HK-2 (cell line): ENCODE measurements around the gene TESK2.

Source experiments
- DNase-seq: peaks from one replicate; pipeline ENCODE4 v3.0.0-alpha.2; 2018; ENCODE audit not compliant: unreplicated experiment

The TESK2 gene

DNA sequence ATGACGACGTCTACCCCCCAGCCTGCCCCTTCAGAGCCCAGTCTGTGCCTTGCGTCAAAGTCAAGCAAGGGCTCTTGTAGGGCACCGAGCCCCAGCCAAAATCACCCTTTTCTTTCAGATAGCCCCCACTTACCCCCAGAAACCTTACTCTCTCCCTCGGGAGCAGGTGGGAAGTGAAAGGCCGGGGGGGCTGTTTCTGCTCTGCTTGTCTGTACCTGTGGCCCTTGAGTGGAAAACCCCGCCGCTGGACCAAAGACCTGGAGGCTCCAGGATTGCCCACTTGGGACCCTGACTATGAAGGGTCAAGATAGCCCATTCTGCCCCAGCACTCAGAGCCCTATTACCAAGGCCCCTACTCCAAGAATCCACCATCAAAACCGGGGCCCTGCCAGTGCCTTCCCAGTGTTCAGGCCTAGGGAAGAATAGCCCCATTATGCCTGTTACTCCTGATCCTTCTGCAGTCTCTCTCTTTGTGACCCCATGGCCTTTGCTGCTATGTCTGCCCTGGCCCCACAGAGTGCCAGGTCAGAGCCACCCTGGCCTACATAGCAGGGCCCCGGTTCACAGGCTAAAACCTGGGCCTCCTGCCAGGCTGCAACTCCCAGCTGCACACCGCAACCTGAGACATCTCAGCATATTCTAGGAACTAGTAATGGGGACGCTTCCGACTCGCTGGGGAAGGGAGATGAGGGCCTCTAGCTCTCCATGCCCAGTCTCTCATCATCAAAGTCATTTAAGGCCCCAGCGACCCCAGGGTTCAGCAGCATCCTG is 186.5 kb downstream of the TESK2 start:
- DNase-seq: peak; percentile 31

DNA sequence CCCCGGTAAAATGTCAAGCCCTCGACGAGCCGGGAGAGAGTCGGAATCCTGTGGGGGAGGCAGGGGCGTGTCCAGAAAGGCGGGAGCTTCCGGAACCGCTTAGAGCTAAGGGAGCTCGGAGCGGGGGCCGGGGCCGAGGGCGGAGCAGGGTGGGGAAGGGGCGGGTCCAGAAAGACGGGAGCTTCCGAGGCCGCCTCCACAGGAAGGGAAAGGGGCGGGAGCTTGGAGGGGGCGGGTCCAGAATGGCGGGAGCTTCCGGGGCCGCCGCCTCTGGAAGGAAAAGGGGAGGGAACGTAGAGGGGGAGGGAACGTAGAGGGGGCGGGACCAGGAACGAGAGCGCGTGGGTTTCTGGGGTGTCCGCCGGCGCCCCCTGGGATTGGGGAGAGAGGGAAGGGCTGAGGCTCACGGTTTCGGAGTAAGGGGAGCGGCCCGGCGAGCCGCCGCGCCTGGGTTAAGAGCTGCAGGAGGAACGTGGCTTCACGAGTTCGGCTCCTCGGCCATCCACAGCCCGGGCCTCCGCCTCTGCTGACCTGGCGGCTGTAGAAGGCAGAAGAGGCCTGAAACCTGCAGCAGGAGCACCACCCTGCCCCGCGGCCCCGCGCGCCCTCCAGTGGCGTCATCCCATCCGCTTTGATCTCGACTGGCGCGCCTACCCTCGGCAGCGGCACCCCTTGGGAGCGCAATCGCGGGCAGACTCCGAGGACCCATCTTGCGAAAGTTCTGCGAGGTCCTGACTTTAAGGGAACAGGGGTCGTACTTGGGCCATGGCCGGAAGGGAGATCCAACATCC is 187.2 kb downstream of the TESK2 start:
- peak; percentile 99 for DNase-seq

DNA sequence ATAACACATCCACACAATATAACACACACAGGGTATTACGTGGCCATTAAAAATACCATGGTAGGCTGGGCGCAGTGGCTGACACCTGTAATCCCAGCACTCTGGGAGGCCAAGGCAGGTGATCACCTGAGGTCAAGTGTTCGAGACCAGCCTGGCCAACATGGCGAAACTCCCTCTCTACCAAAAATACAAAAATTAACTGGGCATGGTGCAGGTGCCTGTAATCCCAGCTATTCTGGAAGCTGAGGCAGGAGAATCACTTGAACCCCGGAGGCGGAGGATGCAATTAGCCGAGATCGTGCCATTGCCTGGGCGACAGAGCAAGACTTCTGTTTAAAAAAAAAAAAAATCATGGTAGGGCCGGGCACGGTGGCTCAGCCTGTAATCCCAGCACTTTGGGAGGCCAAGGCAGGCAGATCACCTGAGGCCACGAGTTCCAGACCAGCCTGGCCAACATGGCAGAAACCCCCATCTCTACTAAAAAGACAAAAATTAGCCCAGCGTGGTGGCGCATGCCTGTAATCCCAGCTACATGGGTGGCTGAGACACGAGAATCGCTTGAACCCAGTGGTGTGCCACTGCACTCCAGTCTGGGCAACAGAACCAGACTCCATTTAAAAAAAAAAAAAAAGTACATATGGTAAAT is 188.3 kb downstream of the TESK2 start:
- no peak for DNase-seq

DNA sequence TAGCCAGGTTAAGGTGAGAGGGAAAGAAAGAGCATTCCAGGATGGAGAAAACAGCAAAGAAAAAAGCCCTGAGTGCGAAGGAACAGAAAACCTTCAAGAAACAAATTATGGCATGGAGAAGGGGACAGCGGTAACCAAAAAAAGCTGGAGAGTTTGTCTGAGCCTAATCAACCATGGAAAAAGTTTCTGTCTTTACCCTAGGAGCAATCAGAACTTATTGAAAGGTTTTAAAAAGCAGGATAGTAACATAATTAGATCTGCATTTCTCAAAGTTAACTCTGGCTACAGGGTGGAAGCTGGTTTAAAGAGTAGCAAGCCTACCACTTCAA is 190.3 kb downstream of the TESK2 start:
- DNase-seq: no peak

DNA sequence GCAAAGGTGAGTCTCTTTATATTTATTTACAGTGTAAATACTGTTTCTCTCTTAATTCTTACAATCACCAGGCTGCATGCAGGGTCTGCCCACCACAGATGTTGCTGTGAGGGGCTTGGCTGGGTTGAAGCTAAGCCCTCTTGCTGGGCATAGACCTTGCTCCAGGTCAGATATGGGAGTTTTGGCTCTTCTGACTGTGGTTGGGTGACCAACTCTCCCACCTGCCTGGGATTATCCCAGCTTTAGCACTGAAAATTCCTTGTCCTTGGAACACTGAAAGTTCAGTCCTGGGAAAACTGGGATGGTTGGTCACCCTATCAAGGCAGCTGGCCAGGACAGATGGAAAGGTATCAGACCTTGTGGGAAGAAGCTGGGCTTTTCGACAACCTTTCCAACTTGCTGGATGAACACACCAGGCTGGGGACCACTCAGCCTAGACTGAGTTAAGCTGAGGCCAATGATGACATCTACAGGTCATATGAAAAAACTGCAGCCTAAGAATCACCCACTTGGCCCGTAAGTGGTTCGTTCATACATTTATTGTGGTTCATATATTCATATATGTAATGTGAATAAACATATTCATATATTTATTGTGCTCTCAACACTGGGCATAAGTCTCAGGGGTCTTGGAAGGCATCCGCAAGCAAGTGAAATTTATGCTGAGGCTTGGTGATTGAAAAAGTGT is 190.8 kb downstream of the TESK2 start:
- peak; percentile 30 for DNase-seq

DNA sequence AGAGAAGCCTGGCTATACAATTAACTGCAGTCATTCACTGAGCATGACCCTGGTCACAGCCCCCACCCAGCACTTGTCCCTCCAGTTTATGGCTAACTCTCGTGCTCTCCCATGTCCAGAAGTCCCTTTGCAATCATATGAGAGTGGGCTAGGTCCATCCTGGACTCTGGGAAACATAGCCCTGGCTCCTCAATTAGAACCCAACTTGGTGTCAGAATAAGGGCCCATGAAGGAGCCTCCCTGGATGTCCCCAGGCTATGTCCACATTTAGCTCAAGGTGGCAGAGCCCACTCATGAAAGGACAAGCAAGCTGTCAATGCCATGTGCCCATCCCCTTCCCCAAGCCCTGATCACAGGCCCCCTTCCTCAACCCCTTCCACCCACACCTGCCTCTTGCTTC is 191.7 kb downstream of the TESK2 start:
- no peak for DNase-seq

DNA sequence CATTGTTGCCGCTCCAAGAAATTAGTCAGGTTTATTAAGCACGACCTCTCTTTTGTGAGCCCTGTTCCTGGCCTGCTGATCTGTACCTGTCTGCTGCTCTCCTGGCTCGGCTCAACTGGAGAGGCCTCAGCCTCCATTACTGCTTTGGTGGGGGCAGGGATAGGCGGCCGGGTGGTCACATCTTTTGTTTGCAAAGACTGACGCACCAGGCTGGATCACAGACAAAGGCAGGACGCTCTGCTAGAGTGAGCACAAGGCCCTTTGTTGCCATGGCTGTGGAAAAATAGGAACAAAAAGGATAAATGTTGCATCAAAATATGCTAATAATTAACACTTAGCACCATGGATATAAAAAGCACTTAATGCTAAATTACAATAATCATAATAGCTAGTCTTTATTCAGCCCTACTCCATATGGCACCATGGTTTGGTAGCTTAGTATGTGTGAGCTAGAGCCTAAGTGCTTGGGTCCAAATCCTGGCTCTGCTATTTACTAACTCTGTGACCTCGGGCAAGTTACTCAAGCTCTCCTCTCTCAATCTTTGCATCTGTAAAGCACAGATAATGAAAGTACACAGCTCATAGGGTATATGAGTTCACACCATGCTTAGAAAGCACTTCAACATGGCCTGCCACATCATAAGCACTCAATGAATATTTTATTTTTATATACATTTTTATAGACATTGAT is 193.2 kb downstream of the TESK2 start:
- no peak for DNase-seq
